Suprapubic skin (tissue), 4 donors: ENCODE results near the gene U2SURP. TPM values are rescaled to one million over a fixed set of nuclear protein-coding genes. Genes with fewer than 3 reads are reported as not detected.

Source experiments
- DNase-seq, 2 donors: peaks; one replicate each; pipeline ENCODE4 v3.0.0-alpha.2; 2019; ENCODE audit warnings: low spot score in 2 of 2
- H3K27ac ChIP-seq: fragments of 200-600 bp; sonication (generic); one replicate; pipeline ENCODE4 v1.5.1; 2019
- H3K27me3 ChIP-seq: fragments of 200-600 bp; sonication (generic); one replicate; pipeline ENCODE4 v1.5.1; 2019
- H3K36me3 ChIP-seq: fragments of 200-600 bp; sonication (generic); one replicate; pipeline ENCODE4 v1.5.1; 2019
- H3K4me1 ChIP-seq: fragments of 200-600 bp; sonication (generic); one replicate; pipeline ENCODE4 v1.5.1; 2019
- H3K4me3 ChIP-seq: fragments of 200-600 bp; sonication (generic); one replicate; pipeline ENCODE4 v1.5.1; 2019; ENCODE audit warnings: mild to moderate bottlenecking
- H3K9me3 ChIP-seq: fragments of 200-600 bp; sonication (generic); one replicate; pipeline ENCODE4 v1.5.1; 2019
- CTCF ChIP-seq, 2 donors: fragments of 200-600 bp in 1 of 2; fragments of 450-650 bp in 1 of 2; sonication (generic) in 1 of 2; IDR thresholded peaks; one replicate each; pipeline ENCODE4 v1.5.1; 2016 to 2019; ENCODE audit warnings: antibody characterized with exemption in 2 of 2, mild to moderate bottlenecking in 1 of 2, moderate library complexity in 1 of 2
- EP300 ChIP-seq: sonication (generic); formaldehyde crosslinking; IDR thresholded peaks from one replicate; pipeline ENCODE4 v1.6.1; 2017; ENCODE audit warnings: antibody characterized with exemption
- POLR2A ChIP-seq, 2 donors: fragments of 450-650 bp; IDR thresholded peaks; one replicate each; pipeline ENCODE4 v1.6.1; 2017; ENCODE audit warnings: antibody characterized with exemption in 2 of 2, mild to moderate bottlenecking in 2 of 2, moderate library complexity in 2 of 2
- POLR2AphosphoS5 ChIP-seq, 3 donors: sonication (generic); formaldehyde crosslinking; IDR thresholded peaks; one replicate each; pipeline ENCODE4 v1.6.1; 2017; ENCODE audit warnings: antibody characterized with exemption in 3 of 3
- WGBS: methylation state at CpG from one replicate; pipeline ENCODE4 v1.1.5; 2018; 5-methylcytosine and 5-hydroxymethylcytosine counted together
- total RNA-seq, 4 donors: library from RNA; depleted of rRNA; stranded (reverse); fragments of >200 nt; gene quantifications; one replicate each; pipeline ENCODE4 v1.1.0, GENCODE V29; 2016

U2SURP gene
- total RNA-seq, 4 donors from 2014 or later = 51.4 to 175 (median 62.1) TPM

GRCh38 chr3:143089965-143090364 lies 88.6 kb downstream of the U2SURP start:
- H3K4me3 ChIP-seq = no peak overlapping the region
- H3K27me3 ChIP-seq = no peaks in the 10 kb centered on the region
- WGBS = 96% methylated on average over 4 of the region's 4 CpGs
- DNase-seq = peak in 1 of 2 donors; percentile 29
- no peak overlapping the region for H3K27ac ChIP-seq
- no peak for TF ChIP-seq POLR2A (IDR thresholded peaks at IDR 0.05)
- TF ChIP-seq CTCF (IDR thresholded peaks at IDR 0.05) = no peak
- TF ChIP-seq EP300 = no peak
- TF ChIP-seq POLR2AphosphoS5 (IDR thresholded peaks at IDR 0.05) = no peak
- no peaks in the 10 kb centered on the region for H3K4me1 ChIP-seq
- H3K9me3 ChIP-seq = no peaks in the 10 kb centered on the region
- H3K36me3 ChIP-seq = no peaks in the 10 kb centered on the region

GRCh38 chr3:143090486-143090885 lies 89.1 kb downstream of the U2SURP start:
- H3K4me3 ChIP-seq = no peak overlapping the region
- no peaks in the 10 kb centered on the region for H3K27me3 ChIP-seq
- no peaks in the 10 kb centered on the region for H3K4me1 ChIP-seq
- no peak for DNase-seq
- no peaks in the 10 kb centered on the region for H3K9me3 ChIP-seq
- TF ChIP-seq POLR2A (IDR thresholded peaks at IDR 0.05) (no peak), POLR2AphosphoS5 (IDR thresholded peaks at IDR 0.05) (no peak), EP300 (no peak), CTCF (IDR thresholded peaks at IDR 0.05) (no peak)
- no peaks in the 10 kb centered on the region for H3K36me3 ChIP-seq
- 61% methylated on average over 5 of the region's 5 CpGs for WGBS
- H3K27ac ChIP-seq = no peak overlapping the region

- Histone ChIP-seq H3K27ac (no peak overlapping the region), H3K4me1 (no peaks in the 10 kb centered on the region), H3K4me3 (no peak overlapping the region), H3K27me3 (no peaks in the 10 kb centered on the region), H3K9me3 (no peaks in the 10 kb centered on the region), H3K36me3 (no peaks in the 10 kb centered on the region)
- 93% methylated on average over 9 of the region's 9 CpGs for WGBS
- TF ChIP-seq POLR2AphosphoS5 (IDR thresholded peaks at IDR 0.05) = no peak
- DNase-seq = no peak
Measured at GRCh38 chr3:143090976-143091837, 89.8 kb downstream of the U2SURP start.

GRCh38 chr3:143092191-143092590 lies 90.8 kb downstream of the U2SURP start:
- DNase-seq = no peak
- WGBS = 80% methylated on average over 1 of the region's 1 CpG
- H3K36me3 ChIP-seq = no peaks in the 10 kb centered on the region
- no peaks in the 10 kb centered on the region for H3K4me1 ChIP-seq
- no peaks in the 10 kb centered on the region for H3K9me3 ChIP-seq
- TF ChIP-seq EP300 = no peak
- TF ChIP-seq POLR2A (IDR thresholded peaks at IDR 0.05) = no peak
- TF ChIP-seq CTCF (IDR thresholded peaks at IDR 0.05) = no peak
- TF ChIP-seq POLR2AphosphoS5 (IDR thresholded peaks at IDR 0.05) = no peak
- no peak overlapping the region for H3K4me3 ChIP-seq
- no peaks in the 10 kb centered on the region for H3K27me3 ChIP-seq
- no peak overlapping the region for H3K27ac ChIP-seq

GRCh38 chr3:143095813-143096212 lies 94.4 kb downstream of the U2SURP start:
- Histone ChIP-seq H3K9me3 (no peaks in the 10 kb centered on the region), H3K4me1 (peaks cover 8% of the 10 kb centered on the region), H3K27me3 (no peaks in the 10 kb centered on the region), H3K36me3 (no peaks in the 10 kb centered on the region), H3K27ac (no peak overlapping the region), H3K4me3 (no peak overlapping the region)
- WGBS = 92% methylated on average over 2 of the region's 2 CpGs
- TF ChIP-seq POLR2AphosphoS5 (IDR thresholded peaks at IDR 0.05) (no peak), EP300 (no peak), POLR2A (IDR thresholded peaks at IDR 0.05) (no peak), CTCF (IDR thresholded peaks at IDR 0.05) (no peak)
- no peak for DNase-seq
